Measurements from ENCODE around the gene CCT6A.
"Not testable (repeated sequence)": the region's sequence is repeated elsewhere in the genome, so short reads cannot be mapped to it uniquely, and the experiment has no call there.

CCT6A gene, protein sequence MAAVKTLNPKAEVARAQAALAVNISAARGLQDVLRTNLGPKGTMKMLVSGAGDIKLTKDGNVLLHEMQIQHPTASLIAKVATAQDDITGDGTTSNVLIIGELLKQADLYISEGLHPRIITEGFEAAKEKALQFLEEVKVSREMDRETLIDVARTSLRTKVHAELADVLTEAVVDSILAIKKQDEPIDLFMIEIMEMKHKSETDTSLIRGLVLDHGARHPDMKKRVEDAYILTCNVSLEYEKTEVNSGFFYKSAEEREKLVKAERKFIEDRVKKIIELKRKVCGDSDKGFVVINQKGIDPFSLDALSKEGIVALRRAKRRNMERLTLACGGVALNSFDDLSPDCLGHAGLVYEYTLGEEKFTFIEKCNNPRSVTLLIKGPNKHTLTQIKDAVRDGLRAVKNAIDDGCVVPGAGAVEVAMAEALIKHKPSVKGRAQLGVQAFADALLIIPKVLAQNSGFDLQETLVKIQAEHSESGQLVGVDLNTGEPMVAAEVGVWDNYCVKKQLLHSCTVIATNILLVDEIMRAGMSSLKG

DNA sequence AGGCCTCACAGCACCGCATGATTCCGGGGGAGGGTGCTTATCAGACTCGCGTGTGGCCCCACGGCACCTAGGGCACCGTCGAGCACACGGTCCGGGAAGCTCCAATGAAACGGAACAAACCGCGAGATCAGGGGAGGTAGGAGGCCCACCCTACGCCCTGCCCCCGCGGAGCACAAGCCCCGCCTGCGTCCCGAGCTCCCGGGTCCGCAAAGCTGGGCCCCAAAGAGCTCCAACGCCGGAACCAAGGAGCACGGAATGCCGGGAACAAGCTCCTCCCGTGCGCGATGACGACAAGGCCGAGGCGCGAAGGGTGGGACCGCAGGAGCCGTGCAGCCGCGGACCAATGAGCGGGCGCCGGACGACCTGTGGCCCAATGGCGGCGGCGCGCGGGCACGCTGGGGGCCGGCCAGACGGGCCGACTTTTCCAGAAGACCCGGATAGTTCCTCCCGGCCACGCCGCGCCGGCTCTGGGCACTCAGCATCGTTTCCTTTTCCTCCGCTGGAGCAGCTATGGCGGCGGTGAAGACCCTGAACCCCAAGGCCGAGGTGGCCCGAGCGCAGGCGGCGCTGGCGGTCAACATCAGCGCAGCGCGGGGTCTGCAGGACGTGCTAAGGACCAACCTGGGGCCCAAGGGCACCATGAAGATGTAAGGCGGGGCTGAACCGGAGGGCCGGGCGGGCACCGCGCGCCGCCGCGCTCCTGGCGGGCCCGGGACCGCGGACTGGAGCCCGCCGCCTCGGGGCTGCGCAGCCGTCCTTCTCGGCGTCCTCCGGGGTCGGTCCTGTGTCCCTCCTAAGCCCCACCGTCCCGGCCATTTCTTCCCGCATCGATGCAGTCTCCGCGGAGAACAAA, at the start of gene CCT6A, which contains the start of gene PSPH:
Gene CCT6A, plus strand, starts transcription at position 427 of the 853 bp plus-strand sequence. Its CDS starts 84 bp downstream, at position 511.
Gene PSPH, minus strand, starts transcription at position 106 of the 853 bp plus-strand sequence. CDS start 30,232 bp downstream, outside the sequence.
- DNase-seq (ENCODE audit: low read depth) = peak; percentile 77

DNA sequence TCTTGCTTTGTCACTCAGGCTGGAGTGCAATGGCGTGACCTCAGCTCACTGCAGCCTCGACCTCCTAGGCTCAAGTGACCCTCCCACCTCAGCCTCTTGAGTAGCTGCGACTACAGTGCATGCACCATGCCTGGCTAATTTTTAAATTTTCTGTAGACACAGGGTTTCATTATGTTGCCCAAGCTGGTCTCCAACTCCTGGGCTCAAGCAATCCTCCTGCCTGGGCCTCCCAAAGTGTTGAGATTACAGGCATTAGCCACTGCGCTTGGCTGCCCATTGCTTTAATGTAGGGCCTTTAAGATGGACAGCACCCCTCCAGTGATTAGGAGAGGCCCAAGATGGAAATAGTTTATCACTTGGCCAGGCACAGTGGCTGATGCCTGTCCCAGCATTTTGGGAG, 47.8 kb upstream of the CCT6A start:
- no peak for DNase-seq (ENCODE audit: low read depth)

DNA sequence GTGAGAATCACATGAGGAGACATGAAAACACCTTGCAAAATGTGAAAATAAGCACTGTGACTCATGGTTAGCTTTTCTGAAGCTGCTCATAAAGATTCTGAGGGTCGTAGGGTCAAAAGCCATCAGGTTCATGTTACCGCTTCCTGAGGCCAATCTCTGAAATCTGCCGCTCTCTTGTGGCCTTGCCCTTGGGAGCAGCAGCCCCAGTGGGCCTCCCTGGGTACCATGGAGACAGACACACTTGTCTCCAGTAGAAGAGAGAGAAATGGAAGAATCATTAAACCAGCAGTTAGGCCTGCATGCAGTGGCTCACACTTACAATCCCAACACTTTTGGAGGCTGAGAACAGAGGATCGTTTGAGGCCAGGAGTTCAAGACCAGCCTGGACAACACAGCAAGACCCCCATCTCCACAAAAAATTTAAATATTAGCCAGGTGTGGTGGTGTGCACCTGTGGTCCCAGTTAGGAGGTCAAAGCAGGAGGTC, 44.4 kb upstream of the CCT6A start:
- no peak for DNase-seq (ENCODE audit: low read depth)

DNA sequence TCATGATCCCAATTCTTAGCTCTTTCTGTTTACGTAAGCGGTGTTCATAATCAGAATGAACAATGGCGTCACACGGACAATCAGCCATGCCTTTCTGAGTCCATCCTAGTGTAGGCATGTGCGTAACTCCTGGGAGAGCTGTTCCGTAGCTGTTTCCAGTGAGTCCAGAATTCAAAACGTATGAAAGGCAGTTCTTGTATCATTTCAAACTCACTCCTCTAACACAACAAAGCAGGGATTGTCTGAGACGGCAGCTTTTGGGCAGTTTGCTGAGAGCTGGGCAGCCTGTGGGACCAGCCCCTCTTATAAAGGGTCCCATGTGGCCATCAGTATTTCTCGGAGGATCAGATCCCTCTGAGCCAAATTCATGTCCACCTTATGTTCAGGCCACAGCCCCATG, 43.7 kb upstream of the CCT6A start:
- no peak for DNase-seq (ENCODE audit: low read depth)

DNA sequence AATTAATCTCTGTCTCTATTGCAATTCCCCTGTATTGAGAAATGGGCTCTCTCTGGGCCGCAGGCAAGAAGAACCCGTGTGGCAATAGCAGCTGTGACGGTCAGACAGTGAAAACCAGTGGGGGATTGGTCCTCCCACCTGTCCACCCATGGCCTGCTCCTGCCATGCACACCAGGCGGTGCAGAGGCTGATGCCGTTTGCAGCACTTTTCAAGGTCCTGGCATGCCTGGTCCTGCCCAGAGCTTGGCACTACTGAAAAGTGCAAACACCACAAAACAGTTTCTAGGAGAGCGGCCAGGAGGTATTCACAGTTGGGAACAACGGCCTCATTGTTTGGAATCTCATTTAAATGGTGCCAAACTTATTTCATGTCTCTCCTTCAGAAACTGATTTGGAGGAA, 41.9 kb upstream of the CCT6A start:
- DNase-seq (ENCODE audit: low read depth) = no peak

DNA sequence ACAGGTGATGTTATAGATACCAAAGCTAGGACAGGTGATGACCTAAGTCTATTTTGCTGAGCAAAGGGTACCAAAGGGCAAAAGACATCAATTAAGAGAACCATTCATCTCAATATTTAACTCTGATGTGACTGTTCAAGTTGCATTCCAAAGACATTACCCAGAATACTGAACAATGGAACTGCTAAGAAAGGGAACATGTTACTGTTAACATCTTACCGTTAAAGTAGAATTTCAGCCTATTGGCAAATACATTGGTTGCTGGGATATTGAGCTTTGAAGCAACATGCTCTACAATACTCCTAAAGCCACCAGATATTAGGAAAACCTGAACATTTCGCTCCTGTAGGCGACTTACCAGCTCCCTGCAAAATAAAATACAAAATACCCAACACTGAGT, 34.5 kb upstream of the CCT6A start:
- DNase-seq (ENCODE audit: low read depth) = not testable (repeated sequence)

DNA sequence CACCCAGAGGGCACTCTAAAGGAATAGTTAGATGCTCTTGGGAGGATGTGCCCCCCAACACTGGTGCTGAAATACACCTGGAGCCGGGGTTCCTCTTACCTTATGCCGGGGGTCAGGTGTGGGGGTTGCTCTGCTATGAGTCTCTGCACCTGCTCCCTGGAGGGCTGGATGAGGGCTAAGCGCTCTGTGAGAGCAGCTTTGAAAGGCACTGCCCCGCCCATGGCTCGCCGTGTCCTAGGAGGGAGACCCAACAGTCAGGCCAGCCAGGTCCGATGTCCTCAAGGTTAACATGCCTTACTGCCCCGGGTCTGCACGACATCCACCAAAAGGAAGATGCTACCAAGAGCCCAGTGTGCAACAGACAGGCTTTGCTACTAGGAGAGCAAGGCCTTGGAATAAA, 32.1 kb upstream of the CCT6A start:
- DNase-seq (ENCODE audit: low read depth) = no peak

DNA sequence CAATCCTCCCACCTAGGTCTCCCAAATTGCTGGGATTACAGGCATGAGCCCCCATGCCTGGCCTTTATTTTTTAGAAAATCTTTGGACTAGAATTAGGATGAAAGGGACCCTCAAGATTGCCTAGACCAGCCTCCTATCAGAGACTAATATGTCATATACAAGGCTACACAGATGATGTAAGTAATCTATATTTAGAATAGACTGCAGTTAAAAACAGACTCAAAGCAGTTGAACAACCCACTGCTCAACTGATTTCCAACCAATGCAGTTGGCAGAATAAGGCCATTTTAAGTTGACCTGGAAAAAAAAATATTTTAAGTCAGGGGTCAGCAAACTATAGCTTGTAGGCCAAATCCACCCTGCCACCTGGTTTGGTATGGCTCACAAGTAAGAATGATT, 28.1 kb upstream of the CCT6A start:
- DNase-seq (ENCODE audit: low read depth) = no peak

DNA sequence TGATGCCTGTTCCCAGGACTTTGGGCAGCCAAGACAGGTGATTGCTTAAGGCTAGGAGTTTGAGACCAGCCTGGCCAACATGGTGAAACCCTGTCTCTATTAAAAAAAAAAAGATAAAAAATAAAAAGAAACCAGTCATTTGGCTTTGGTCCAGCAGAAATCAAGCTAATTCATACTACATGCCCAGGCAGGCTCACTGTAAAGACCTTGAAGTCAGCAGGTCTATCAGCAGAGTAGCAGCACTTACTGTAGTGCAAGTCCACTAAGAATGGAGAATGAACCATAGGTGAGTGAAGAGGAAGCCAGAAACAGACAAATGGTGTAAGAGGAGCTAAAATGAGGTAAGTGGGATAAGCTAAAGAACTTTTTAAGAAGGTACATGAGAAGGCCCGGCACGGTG, 25.0 kb upstream of the CCT6A start:
- DNase-seq (ENCODE audit: low read depth) = no peak

DNA sequence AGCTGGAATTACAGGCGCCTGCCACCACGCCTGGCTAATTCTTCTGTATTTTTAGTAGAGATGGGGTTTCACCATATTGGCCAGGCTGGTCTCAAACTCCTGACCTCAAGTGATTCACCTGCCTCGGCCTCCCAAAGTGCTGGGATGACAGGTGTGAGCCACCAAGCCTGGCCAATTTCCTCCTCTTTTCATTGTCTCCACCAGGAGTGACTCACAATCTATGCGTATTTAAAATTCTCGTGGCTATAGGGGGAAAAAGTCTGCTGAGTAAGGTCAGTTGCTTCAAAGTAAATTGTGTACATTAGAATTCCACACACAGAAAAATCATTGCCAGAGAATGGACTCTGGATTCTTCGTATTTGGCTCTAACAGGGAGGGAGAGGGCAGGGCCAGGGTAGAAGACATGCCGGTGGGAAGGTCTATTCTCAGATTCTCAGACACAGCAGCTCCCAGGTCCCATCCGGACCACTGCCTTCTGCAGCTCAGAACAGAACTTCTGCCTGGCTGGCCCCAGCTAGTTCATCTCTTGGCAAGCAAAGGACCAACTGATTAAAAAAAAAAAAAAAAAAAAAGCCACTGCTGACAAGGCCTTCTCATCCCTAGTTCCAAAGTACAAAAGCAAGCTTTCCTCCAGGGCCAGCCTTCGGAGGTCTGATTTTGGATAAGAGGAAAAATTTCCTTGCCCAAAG, 22.5 kb upstream of the CCT6A start:
- DNase-seq (ENCODE audit: low read depth) = no peak

DNA sequence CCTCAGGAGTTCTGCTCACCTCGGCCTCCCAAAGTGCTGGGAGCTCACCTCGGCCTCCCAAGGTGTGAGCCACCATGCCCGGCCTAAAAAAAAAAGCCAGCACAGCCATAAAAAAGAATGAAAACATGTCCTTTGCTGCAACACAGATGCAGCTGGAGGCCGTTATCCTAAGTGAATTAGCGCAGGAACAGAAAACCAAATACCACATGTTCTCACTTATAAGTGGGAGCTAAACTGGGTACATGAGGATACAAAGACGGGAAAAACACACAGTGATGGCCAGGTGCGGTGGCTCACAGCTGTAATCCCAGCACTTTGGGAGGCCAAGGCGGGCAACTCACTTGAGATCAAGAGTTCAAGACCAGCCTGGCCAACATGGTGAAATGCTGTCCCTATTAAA, 21.2 kb upstream of the CCT6A start:
- no peak for DNase-seq (ENCODE audit: low read depth)

DNA sequence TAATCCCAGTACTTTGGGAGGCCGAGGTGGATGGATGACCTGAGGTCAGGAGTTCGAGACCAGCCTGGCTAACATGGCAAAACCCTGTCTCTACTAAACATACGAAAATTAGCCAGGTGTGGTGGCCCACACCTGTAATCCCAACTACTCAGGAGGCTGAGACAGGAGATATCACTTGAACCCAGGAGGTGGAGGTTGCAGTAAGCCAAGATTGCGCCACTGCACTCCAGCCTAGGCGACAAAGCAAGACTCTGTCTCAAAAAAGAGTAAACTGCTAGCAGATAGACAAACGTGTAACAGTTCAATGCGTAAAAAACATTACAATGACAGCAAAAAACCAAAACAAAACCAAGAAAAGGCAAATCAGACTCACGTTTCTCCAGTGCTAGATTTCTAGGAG, 20.0 kb upstream of the CCT6A start:
- not testable (repeated sequence) for DNase-seq (ENCODE audit: low read depth)

DNA sequence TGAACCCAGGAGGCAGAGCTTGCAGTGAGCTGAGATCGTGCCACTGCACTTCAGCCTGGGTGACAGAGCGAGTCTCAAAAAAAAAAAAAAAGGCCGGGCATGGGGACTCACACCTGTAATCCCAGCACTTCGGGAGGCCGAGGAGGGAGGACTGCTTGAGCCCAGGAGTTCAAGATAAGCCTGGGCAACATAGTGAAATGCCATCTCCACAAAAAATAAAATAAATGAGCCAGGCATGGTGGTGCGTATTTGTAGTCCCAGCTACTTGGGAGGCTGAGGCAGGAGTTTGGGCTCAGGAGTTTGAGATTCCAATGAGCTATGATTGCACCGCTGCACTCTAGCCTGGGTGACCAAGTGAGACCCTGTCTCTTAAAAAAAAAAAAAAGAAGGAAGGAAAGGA, 19.0 kb upstream of the CCT6A start:
- DNase-seq (ENCODE audit: low read depth) = not testable (repeated sequence)

DNA sequence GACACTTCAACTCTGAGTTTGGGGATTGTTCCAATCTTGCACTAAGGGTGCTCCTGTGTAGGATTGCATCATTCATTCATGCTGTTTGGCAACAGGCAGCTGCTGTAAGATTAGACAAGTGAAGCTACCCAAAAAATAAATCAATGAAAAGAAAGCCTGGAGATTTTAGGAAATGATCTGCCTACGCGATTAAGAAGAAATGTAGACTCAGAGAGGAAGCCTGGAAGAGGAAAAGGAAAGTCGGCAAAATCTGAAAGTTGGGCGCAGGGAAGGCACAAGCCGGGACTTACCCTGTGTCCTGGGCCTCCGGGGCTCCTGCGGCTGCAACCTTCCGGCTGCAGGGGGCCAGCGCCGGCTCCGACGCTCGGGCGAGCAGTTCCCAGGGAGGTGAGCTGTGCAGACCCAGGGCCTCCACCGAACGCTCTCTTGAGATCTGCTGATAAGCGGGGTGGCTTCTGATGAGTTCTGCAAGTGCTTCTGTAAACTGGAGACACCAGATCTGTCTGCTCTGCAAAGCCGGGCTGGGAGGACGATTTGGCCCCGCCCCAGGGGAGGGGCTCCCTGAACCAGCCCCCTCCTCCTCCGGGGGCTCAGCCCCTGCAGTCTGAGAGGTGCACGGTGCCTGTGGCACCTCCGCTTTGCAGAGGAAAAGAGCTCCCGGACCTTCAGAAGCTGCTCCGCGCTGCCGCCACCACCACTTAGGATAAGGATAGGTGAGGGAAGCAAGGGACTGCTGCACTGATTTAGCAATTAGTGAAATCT, 17.7 kb upstream of the CCT6A start:
- DNase-seq (ENCODE audit: low read depth) = peak; percentile 62

DNA sequence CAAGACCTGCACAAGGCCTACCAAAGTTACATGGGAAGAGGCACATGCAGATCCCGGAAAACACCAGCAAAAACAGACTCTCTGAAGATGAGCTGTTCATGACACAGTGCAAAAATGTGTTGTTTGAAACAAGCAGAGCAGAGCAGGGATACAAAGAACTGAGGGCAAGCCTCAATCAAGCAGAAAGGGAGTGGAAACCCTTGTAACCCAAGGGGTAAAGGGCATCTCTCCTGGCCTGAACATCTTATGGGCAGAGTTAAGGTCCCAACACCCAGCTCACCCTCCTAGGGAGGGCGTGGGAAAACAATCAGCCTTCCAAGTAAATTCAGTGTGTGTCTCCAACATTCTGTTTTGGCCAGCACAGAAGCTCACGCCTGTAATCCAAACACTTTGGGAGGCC, 10.8 kb upstream of the CCT6A start:
- DNase-seq (ENCODE audit: low read depth) = no peak

DNA sequence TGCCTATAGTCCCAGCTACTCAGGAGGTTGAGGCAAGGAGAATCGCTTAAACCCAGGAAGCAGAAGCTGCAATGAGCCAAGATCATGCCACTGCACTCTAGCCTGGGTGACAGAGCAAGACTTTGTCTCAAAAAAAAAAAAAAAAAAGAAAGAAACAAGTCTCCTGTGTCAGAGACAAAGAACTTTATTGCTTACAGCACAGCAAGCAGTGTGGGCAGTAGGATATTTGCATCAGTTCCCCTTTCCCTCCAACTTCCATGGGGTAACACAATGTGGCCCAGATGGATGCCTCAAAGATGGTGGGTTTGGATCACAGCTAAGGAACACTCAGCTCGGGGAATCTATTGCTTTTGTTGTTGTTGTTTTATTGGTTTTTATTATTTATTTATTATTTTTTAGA, 5.8 kb upstream of the CCT6A start:
- DNase-seq (ENCODE audit: low read depth) = not testable (repeated sequence)

DNA sequence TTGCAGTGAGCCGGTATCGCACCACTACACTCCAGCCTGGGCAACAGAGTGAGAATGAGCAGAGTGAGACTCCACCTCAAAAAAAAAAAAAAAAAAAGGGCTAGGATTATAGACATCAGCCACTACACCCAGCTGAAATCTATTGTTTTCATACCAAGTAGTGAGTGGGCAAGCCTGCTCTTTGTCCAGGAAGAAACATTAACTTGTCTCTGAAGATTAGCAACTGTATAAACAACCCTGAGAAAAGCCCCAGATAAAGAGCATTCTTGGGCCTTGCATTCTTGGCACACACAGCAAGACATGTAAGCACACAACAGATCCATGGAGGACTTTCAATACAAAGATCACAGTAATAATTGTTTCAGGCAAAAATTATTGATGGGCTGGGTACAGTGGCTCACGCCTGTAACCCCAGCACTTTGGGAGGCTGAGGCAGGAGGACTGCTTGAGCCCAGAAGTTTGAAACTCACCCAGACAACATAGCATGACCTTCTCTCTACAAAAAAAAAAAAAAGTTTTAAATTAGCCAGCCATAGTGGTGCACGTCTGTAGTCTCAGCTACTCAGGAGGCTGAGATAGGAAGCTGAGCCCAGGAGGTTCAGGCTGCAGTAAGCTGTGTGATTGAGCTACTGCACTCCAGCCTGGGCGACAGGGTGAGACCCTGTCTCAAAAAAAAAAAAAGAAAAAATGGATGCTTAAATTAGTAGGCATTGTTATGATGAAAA, 4.7 kb upstream of the CCT6A start:
- DNase-seq (ENCODE audit: low read depth) = no peak

DNA sequence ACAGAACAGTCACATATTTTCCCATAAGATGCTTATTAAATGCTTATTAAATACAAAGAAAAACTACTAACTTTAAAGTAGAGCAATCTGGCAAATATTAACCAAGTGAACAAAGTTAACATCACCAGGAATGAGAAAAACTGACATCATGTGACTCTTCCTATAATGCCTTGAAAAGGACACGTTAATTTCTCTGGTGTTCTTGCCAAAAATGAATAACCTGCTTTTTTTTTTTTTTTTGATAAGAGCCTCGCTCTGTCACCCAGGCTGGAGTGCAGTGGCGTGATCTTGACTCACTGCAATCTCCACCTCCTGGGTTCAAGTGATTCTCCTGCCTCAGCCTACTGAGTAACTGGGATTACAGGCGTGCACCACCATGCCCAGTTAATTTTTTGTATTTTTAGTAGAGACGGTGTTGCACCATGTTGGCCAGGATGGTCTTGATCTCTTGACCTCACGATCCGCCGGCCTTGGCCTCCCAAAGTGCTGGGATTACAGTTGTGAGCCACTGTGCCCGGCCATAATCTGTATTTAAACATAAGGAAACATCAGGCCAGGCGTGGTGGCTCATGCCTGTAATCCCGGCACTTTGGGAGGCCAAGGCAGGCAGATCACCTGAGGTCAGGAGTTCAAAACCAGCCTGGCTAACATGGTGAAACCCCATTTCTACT, 4.0 kb upstream of the CCT6A start:
- not testable (repeated sequence) for DNase-seq (ENCODE audit: low read depth)

DNA sequence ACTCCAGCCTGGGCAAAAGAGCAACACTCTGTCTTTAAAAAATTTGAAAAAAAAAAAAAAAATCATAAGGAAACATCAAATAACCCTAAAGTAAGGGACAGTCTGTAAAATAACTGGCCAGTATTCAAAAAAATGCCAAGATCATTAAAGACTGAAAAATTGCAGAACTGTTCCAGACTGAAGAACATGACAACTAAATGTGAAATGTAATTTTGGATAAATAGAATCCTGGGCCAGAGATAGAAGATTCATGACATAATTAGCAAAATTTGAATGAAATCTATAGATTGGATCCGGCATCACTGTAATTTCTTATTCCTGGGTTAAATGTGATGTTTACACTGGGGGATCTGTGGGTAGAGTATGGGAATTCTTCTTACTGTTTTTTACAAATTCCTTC, 3.3 kb upstream of the CCT6A start:
- no peak for DNase-seq (ENCODE audit: low read depth)

DNA sequence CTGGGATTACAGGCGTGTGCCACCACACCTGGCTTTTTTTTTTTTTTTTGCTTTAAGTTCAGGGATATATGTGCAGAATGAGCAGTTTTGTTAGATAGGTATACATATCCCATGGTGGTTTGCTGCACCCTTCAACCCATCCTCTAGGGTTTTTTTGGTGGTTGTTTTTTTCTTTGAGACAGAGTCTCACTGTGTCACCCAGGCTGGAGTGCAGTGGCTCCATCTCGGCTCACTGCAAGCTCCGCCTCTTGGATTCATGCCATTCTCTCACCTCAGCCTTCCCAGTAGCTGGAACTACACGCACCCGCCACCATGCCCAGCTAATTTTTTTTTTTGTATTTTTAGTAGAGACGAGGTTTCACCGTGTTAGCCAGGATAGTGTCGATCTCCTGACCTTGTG, 2.8 kb upstream of the CCT6A start:
- not testable (repeated sequence) for DNase-seq (ENCODE audit: low read depth)

Data from activated T-cell treated with anti-CD3 and anti-CD28 coated beads for 1 hour (primary cell).